Chondrocyte (in vitro differentiated cells): ENCODE data around the gene CCNF. TPM values are rescaled to one million over a fixed set of nuclear protein-coding genes. Genes with fewer than 3 reads are reported as not detected.

Source experiments
- DNase-seq: peaks from one replicate; pipeline ENCODE4 v3.0.0; 2021; ENCODE audit warnings: mixed read lengths, low spot score
- H3K27ac Mint-ChIP-seq: one replicate; pipeline ENCODE4 v1.8.0; 2021; ENCODE audit warnings: mild to moderate bottlenecking, moderate library complexity, mixed read lengths; ENCODE audit not compliant: unreplicated experiment
- H3K27me3 Mint-ChIP-seq: 2 replicates; pipeline ENCODE4 v1.8.0; 2021; ENCODE audit warnings: low read depth, mixed read lengths
- H3K36me3 Mint-ChIP-seq: 2 replicates; pipeline ENCODE4 v1.8.0; 2021; ENCODE audit warnings: low read depth, mixed read lengths
- H3K4me1 Mint-ChIP-seq: 2 replicates; pipeline ENCODE4 v1.8.0; 2021; ENCODE audit warnings: low read depth, mild to moderate bottlenecking, mixed read lengths
- H3K4me3 Mint-ChIP-seq: one replicate; pipeline ENCODE4 v1.8.0; 2021; ENCODE audit warnings: mild to moderate bottlenecking, moderate library complexity, mixed read lengths; ENCODE audit not compliant: unreplicated experiment
- H3K9me3 Mint-ChIP-seq: 2 replicates; pipeline ENCODE4 v1.8.0; 2021; ENCODE audit warnings: low read depth, mixed read lengths
- total RNA-seq: library from RNA; stranded (reverse); gene quantifications from 3 replicates; pipeline ENCODE4 v1.2.1, GENCODE V29; 2021
- TF ChIP-seq, protein P1 (sequence below): fragments of 200-600 bp; sonication (generic); IDR thresholded peaks from 2 replicates; pipeline ENCODE4 v1.5.0; 2021; ENCODE audit warnings: antibody characterized with exemption, mild to moderate bottlenecking, moderate library complexity

Gene CCNF
- total RNA-seq, 1 donor from 2014 or later: 7.6 TPM

DNA sequence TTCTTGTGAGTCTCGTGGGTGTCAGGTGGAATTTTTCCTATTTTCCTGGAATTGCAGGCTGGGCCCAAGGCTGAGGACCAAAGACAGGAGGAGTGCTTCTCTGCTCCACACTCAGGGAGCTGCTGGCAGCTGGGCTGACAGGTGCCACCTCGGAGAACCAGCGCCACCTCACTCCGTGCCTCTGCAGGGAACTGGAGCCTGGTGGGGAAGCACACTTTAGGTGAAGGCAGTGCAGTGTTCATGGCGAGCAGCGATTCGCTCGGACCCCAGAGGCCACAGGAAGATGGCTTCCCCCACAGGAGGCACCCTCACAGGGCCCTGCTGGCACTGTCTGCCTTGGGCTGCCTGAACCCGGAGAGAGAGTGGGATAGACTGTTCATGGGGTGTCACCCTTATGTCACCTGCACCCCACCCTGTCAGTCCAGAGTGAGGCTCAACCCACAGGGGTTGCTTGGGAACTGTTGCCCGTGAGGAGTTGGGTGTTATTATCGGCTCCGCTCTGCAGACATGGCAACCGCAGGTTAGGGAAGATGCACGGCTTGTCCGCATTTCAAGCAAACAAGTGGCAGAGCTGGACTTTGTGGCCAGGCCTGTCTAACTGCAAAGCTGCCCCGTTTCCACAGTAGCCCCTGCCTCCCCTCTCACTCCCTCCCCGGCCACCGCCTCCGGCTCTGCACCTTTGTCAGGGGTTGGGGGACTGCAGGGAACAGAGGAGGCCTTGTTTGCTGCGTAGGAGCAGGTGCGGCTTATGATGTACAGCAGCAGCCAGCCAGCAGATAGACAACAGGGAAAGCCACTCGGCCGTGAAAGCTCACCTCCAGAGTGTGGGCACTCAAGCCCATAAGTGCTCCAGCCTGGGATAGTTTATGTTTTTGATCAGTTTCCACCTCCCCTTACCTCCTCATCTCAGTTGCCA lies 61.2 kb downstream of the CCNF start:
- peaks cover 2% of the 10 kb centered on the region for H3K36me3 Mint-ChIP-seq
- TF ChIP-seq, protein P1, sequence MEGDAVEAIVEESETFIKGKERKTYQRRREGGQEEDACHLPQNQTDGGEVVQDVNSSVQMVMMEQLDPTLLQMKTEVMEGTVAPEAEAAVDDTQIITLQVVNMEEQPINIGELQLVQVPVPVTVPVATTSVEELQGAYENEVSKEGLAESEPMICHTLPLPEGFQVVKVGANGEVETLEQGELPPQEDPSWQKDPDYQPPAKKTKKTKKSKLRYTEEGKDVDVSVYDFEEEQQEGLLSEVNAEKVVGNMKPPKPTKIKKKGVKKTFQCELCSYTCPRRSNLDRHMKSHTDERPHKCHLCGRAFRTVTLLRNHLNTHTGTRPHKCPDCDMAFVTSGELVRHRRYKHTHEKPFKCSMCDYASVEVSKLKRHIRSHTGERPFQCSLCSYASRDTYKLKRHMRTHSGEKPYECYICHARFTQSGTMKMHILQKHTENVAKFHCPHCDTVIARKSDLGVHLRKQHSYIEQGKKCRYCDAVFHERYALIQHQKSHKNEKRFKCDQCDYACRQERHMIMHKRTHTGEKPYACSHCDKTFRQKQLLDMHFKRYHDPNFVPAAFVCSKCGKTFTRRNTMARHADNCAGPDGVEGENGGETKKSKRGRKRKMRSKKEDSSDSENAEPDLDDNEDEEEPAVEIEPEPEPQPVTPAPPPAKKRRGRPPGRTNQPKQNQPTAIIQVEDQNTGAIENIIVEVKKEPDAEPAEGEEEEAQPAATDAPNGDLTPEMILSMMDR: no peak
- no peak overlapping the region for H3K4me3 Mint-ChIP-seq
- DNase-seq: no peak
- no peaks in the 10 kb centered on the region for H3K9me3 Mint-ChIP-seq
- H3K4me1 Mint-ChIP-seq: peaks cover 9% of the 10 kb centered on the region
- H3K27ac Mint-ChIP-seq: no peak overlapping the region
- H3K27me3 Mint-ChIP-seq: no peaks in the 10 kb centered on the region

DNA sequence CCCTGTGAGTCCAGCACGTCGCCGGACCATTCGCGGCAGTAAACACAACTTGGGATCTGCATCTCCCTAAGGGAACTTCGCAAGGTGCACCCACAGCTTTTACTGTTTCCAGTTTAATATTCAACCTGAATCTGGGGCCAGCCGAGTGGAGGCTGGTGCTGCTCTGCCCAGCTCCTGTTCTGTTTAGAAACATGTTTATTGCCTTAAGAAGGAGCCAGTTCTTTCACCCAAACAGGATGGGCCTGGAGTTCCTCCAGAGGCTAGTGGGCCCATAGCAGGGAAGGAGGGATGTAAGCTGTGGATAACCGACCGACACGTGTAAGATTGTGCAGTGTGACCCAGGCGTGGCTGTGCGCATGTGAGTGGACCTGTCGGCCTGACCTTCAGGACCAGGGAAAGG lies 63.0 kb downstream of the CCNF start:
- Mint-ChIP-seq H3K4me1 (peaks cover 5% of the 10 kb centered on the region), H3K36me3 (peaks cover 4% of the 10 kb centered on the region), H3K27ac (no peak overlapping the region), H3K9me3 (no peaks in the 10 kb centered on the region), H3K27me3 (no peaks in the 10 kb centered on the region), H3K4me3 (no peak overlapping the region)
- no peak for DNase-seq
- TF ChIP-seq, protein P1: no peak

GRCh38 chr16:2493605-2494004 lies 64.4 kb downstream of the CCNF start:
- peaks cover 4% of the 10 kb centered on the region for H3K36me3 Mint-ChIP-seq
- DNase-seq: no peak
- H3K27ac Mint-ChIP-seq: no peak overlapping the region
- H3K4me1 Mint-ChIP-seq: peaks cover 4% of the 10 kb centered on the region
- H3K9me3 Mint-ChIP-seq: no peaks in the 10 kb centered on the region
- H3K27me3 Mint-ChIP-seq: no peaks in the 10 kb centered on the region
- H3K4me3 Mint-ChIP-seq: no peak overlapping the region
- TF ChIP-seq, protein P1: no peak

- Mint-ChIP-seq H3K27me3 (no peaks in the 10 kb centered on the region), H3K4me3 (no peak overlapping the region), H3K27ac (no peak overlapping the region), H3K9me3 (no peaks in the 10 kb centered on the region), H3K36me3 (peaks cover 4% of the 10 kb centered on the region), H3K4me1 (peaks cover 4% of the 10 kb centered on the region)
- TF ChIP-seq, protein P1: no peak
- no peak for DNase-seq
Measured at GRCh38 chr16:2494616-2495015, 65.4 kb downstream of the CCNF start.

- Mint-ChIP-seq H3K27me3 (no peaks in the 10 kb centered on the region), H3K4me3 (no peak overlapping the region), H3K9me3 (no peaks in the 10 kb centered on the region), H3K36me3 (peaks cover 2% of the 10 kb centered on the region), H3K4me1 (peaks cover 4% of the 10 kb centered on the region), H3K27ac (no peak overlapping the region)
- DNase-seq: no peak
- TF ChIP-seq, protein P1: no peak
Measured at GRCh38 chr16:2495041-2495440, 65.8 kb downstream of the CCNF start.
